Fibroblast of lung (primary cell): ENCODE data around the gene PLCL1.

Source experiments
- CTCF ChIP-seq, 2 donors: IDR thresholded peaks in 1 of 2; conservative IDR thresholded peaks in 1 of 2; 1 replicate in 1 of 2; 2 replicates in 1 of 2; pipeline ENCODE4 v1.5.1; 2011 to 2012; ENCODE audit warnings: low read length in 2 of 2, control low read depth in 1 of 2, inconsistent platforms in 1 of 2, low read depth in 1 of 2, mild to moderate bottlenecking in 1 of 2
- EZH2 ChIP-seq: IDR thresholded peaks from 2 replicates; pipeline ENCODE4 v1.5.1; 2012; ENCODE audit warnings: low read length, control low read depth, mild to moderate bottlenecking; ENCODE audit errors: missing control alignments

GRCh38 chr2:197883354-197884032, 79.1 kb downstream of the PLCL1 start:
- no peak for TF ChIP-seq CTCF (conservative IDR thresholded peaks at IDR 0.05 in 1 of 2, IDR thresholded peaks at IDR 0.05 in 1 of 2; ENCODE audit: low read depth in 1 of 2, low read length in 2 of 2)
- TF ChIP-seq EZH2, result no peak
